Fibroblast of lung (primary cell): ENCODE data around the gene FARSA. TPM values are rescaled to one million over a fixed set of nuclear protein-coding genes. Genes with fewer than 3 reads are reported as not detected.

Experiments
- DNase-seq, 2 donors: peaks; one replicate each; pipeline versions ENCODE4 v3.0.0 to v3.0.0-alpha.2; 2010; ENCODE audit warnings: low read depth in 2 of 2
- H2AFZ ChIP-seq: 2 replicates; pipeline ENCODE4 v1.5.1; 2012; ENCODE audit warnings: low read length, control low read depth, inconsistent platforms
- H3K27ac ChIP-seq: 2 replicates; pipeline ENCODE4 v1.5.1; 2011; ENCODE audit warnings: low read length, control low read depth; ENCODE audit not compliant: insufficient read depth
- H3K27me3 ChIP-seq: 2 replicates; pipeline ENCODE4 v1.5.1; 2011; ENCODE audit warnings: mild to moderate bottlenecking, low read length; ENCODE audit not compliant: control insufficient read depth, insufficient read depth
- H3K36me3 ChIP-seq: 2 replicates; pipeline ENCODE4 v1.5.1; 2011; ENCODE audit warnings: low read length; ENCODE audit not compliant: control insufficient read depth, insufficient read depth
- H3K4me1 ChIP-seq: 2 replicates; pipeline ENCODE4 v1.5.1; 2011; ENCODE audit warnings: low read length; ENCODE audit not compliant: control insufficient read depth, insufficient read depth; ENCODE audit errors: extremely low read depth
- H3K4me2 ChIP-seq: 2 replicates; pipeline ENCODE4 v1.5.1; 2011; ENCODE audit warnings: low read length, control low read depth; ENCODE audit not compliant: insufficient read depth; ENCODE audit errors: extremely low read depth
- H3K4me3 ChIP-seq, 4 experiments: fragments of 200-600 bp in 1 of 4; sonication (generic) in 1 of 4; replicated peaks in 1 of 4; 2 replicates each; pipeline ENCODE4 v1.5.1; 2011 to 2016; ENCODE audit warnings: low read length in 4 of 4, low read depth in 3 of 4, mild to moderate bottlenecking in 3 of 4, control low read depth in 2 of 4, inconsistent platforms in 1 of 4, mixed read lengths in 1 of 4; ENCODE audit not compliant: insufficient read depth in 1 of 4; ENCODE audit errors: control extremely low read depth in 1 of 4
- H3K79me2 ChIP-seq: 2 replicates; pipeline ENCODE4 v1.5.1; 2012; ENCODE audit warnings: mild to moderate bottlenecking, low read length, inconsistent platforms; ENCODE audit not compliant: control insufficient read depth, insufficient read depth
- H3K9ac ChIP-seq: 2 replicates; pipeline ENCODE4 v1.5.1; 2011; ENCODE audit warnings: mild to moderate bottlenecking, low read length, control low read depth; ENCODE audit not compliant: insufficient read depth
- H3K9me3 ChIP-seq: 2 replicates; pipeline ENCODE4 v1.5.1; 2012; ENCODE audit warnings: low read depth, low read length; ENCODE audit not compliant: control insufficient read depth, insufficient read depth
- H4K20me1 ChIP-seq: 2 replicates; pipeline ENCODE4 v1.5.1; 2011; ENCODE audit warnings: low read length; ENCODE audit not compliant: control insufficient read depth, insufficient read depth; ENCODE audit errors: extremely low read depth
- EZH2 ChIP-seq: IDR thresholded peaks from 2 replicates; pipeline ENCODE4 v1.5.1; 2012; ENCODE audit warnings: low read length, control low read depth, mild to moderate bottlenecking; ENCODE audit errors: missing control alignments
- polyA plus RNA-seq, 2 donors: library from polyadenylated mRNA; depleted of rRNA in 1 of 2; stranded (reverse) in 1 of 2; unstranded in 1 of 2; fragments of >200 nt; gene quantifications; 2 replicates each; pipeline ENCODE4 v1.2.1, GENCODE V29; 2011 to 2012; ENCODE audit warnings: missing spikeins in 1 of 2
- total RNA-seq: library from RNA; depleted of rRNA; stranded (reverse); fragments of >200 nt; gene quantifications from 2 replicates; pipeline ENCODE4 v1.2.1, GENCODE V29; 2014
- TF ChIP-seq, protein P1 (sequence below), 2 donors: IDR thresholded peaks in 1 of 2; conservative IDR thresholded peaks in 1 of 2; 1 replicate in 1 of 2; 2 replicates in 1 of 2; pipeline ENCODE4 v1.5.1; 2011 to 2012; ENCODE audit warnings: low read length in 2 of 2, control low read depth in 1 of 2, inconsistent platforms in 1 of 2, low read depth in 1 of 2, mild to moderate bottlenecking in 1 of 2

Gene FARSA
- total and polyA plus RNA-seq, 2 donors (not counting 1 experiment from before 2014, with no cell fraction given): 23.5 to 38.6 TPM

DNA sequence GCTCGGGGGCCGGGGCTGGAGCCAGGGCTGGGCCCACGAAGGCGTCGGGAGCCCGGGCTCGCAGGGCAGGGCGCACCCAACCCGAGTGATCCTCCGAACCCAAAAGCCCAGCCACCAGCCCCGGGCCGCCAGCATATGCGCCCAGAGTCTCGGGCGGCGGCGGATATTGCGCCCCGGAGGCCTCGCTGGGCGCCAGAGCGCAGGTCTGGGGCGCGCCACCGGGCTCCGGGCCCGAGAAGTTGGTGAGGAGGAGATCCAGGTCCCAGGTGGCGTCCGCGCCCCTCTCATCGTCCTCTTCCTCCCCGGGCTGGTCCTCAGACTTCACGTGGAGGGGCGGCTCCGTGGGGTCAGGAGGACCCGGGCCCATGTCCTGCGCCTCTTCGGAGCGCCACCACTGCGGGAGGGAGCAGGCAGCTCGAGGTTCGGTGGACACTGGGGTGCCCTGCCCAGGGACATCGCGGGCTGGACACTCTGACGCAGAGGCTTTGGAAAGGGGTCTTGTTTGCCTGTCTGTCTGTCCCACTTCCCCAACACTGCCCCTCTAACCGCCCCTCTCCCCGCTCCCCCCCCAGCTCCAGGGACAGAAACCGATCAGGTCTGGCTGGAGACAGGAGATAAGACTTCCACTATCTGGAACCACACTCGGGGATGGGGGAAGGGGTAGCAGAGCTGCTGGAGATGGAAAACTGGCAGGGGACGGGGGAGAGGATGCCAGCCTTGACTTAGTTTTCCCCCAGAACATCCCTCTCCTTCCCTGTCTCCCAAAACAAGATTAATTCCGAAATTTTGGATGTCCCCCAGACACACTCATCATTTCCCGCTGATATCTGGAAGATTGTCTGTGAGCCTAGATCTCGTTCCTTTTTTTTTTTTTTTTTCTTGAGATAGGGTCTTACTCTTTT, 47.5 kb downstream of the FARSA start:
- Histone ChIP-seq H3K27me3 (peaks cover 20% of the 10 kb centered on the region), H2AFZ (no peak overlapping the region), H3K27ac (no peak overlapping the region), H3K4me1 (peaks cover 3% of the 10 kb centered on the region), H3K9me3 (no peaks in the 10 kb centered on the region), H3K79me2 (no peaks in the 10 kb centered on the region), H3K9ac (no peak overlapping the region), H4K20me1 (no peaks in the 10 kb centered on the region), H3K4me2 (peak overlapping the region; percentile 25), H3K4me3 (peak overlapping the region in 1 of 4 experiments; percentile 36), H3K36me3 (no peaks in the 10 kb centered on the region)
- TF ChIP-seq, protein P1, sequence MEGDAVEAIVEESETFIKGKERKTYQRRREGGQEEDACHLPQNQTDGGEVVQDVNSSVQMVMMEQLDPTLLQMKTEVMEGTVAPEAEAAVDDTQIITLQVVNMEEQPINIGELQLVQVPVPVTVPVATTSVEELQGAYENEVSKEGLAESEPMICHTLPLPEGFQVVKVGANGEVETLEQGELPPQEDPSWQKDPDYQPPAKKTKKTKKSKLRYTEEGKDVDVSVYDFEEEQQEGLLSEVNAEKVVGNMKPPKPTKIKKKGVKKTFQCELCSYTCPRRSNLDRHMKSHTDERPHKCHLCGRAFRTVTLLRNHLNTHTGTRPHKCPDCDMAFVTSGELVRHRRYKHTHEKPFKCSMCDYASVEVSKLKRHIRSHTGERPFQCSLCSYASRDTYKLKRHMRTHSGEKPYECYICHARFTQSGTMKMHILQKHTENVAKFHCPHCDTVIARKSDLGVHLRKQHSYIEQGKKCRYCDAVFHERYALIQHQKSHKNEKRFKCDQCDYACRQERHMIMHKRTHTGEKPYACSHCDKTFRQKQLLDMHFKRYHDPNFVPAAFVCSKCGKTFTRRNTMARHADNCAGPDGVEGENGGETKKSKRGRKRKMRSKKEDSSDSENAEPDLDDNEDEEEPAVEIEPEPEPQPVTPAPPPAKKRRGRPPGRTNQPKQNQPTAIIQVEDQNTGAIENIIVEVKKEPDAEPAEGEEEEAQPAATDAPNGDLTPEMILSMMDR (conservative IDR thresholded peaks at IDR 0.05 in 1 of 2, IDR thresholded peaks at IDR 0.05 in 1 of 2; ENCODE audit: low read depth in 1 of 2, low read length in 2 of 2): no peak
- no peak for TF ChIP-seq EZH2
- DNase-seq: peak in 1 of 2 donors; percentile 2

DNA sequence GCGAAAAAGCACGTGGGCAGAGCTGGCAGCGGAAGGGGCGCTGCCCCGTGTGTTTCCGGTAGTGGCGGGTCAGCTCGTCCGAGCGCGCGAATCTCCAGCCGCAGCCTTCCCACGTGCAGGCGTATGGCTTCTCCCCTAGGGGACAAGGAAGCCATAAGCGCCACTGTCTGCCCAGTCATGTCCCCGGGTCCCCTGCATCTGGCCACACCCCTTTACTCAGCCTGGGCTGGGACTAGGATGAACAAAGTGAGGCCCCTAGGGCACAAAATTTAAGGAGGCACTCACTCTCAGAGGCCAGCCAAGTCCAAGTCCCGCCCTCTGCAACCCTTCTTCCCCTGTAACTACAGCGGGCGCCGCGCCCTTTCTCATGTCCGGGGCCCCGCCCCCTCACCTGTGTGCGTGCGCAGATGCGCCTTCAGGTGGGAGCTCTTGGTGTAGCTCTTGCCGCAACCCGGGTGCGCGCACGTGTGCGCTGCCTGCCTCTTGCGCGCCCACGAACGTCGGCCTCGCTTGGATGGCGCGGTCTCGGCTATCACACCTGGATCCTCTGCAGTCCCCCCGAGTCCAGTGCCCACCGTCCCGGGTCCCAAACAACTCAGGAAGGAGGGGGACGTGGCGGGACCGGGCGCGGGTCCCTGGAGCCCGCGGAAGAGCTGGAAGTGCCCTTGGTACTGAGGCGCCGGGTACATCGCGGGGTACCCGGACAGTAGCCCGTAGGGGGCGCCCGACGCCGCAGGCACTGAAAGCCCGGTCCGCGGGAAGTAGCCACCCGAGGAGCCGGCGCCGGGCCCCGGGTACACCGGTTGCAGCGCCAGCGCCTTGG, 48.4 kb downstream of the FARSA start:
- TF ChIP-seq, protein P1 (conservative IDR thresholded peaks at IDR 0.05 in 1 of 2, IDR thresholded peaks at IDR 0.05 in 1 of 2; ENCODE audit: low read depth in 1 of 2, low read length in 2 of 2): peak; percentile 45 to 48
- TF ChIP-seq EZH2: no peak
- no peaks in the 10 kb centered on the region for H4K20me1 ChIP-seq
- H3K36me3 ChIP-seq: no peaks in the 10 kb centered on the region
- H3K4me3 ChIP-seq: peak overlapping the region in 1 of 4 experiments; percentile 36
- H3K9ac ChIP-seq: no peak overlapping the region
- H3K27ac ChIP-seq: no peak overlapping the region
- peak; percentile 43 to 46 for DNase-seq
- H3K4me1 ChIP-seq: no peaks in the 10 kb centered on the region
- no peaks in the 10 kb centered on the region for H3K79me2 ChIP-seq
- H2AFZ ChIP-seq: no peak overlapping the region
- H3K9me3 ChIP-seq: no peaks in the 10 kb centered on the region
- peak overlapping the region; percentile 25 for H3K4me2 ChIP-seq
- H3K27me3 ChIP-seq: peaks cover 20% of the 10 kb centered on the region

GRCh38 chr19:12884627-12884925, 48.9 kb downstream of the FARSA start:
- Histone ChIP-seq H3K9ac (no peak overlapping the region), H3K27me3 (peaks cover 20% of the 10 kb centered on the region), H4K20me1 (no peaks in the 10 kb centered on the region), H3K4me1 (no peaks in the 10 kb centered on the region), H3K36me3 (no peaks in the 10 kb centered on the region), H3K9me3 (no peaks in the 10 kb centered on the region), H3K4me2 (no peak overlapping the region), H3K79me2 (no peaks in the 10 kb centered on the region), H2AFZ (no peak overlapping the region), H3K27ac (no peak overlapping the region), H3K4me3 (no peak overlapping the region)
- DNase-seq: no peak
- TF ChIP-seq, protein P1 (conservative IDR thresholded peaks at IDR 0.05 in 1 of 2, IDR thresholded peaks at IDR 0.05 in 1 of 2; ENCODE audit: low read depth in 1 of 2, low read length in 2 of 2): no peak
- no peak for TF ChIP-seq EZH2
